Lung microvascular endothelial cell (primary cell): ENCODE results near the gene MRM1. TPM values are rescaled to one million over a fixed set of nuclear protein-coding genes. Genes with fewer than 3 reads are reported as not detected.

Experiments
- total RNA-seq: library from RNA; depleted of rRNA; stranded (reverse); fragments of >200 nt; gene quantifications from 2 replicates; pipeline ENCODE4 v1.2.1, GENCODE V29; 2014

The MRM1 gene
- total RNA-seq, 1 donor from 2014 or later, result 4.4 TPM

Other genes starting within 250 kb of the MRM1 start
- not detected in 2 replicates for gene TBC1D3H, start 213.1 kb upstream of the MRM1 start, total RNA-seq
- gene ZNHIT3, start 114.9 kb upstream of the MRM1 start, total RNA-seq, result 19.4 and 21.6 TPM in 2 replicates
- 28.5 and 33.3 TPM in 2 replicates for gene MYO19, start 66.7 kb upstream of the MRM1 start, total RNA-seq
- gene PIGW, start 66.6 kb upstream of the MRM1 start, total RNA-seq, result 5.7 and 6.5 TPM in 2 replicates
- 29.0 and 37.3 TPM in 2 replicates for gene GGNBP2, start 56.7 kb upstream of the MRM1 start, total RNA-seq
- 5.2 and 5.8 TPM in 2 replicates for gene DHRS11, start 9.7 kb upstream of the MRM1 start, total RNA-seq